Neural progenitor cell (in vitro differentiated cells): ENCODE measurements around the gene CBFA2T3. TPM values are rescaled to one million over a fixed set of nuclear protein-coding genes. Genes with fewer than 3 reads are reported as not detected.
"Not testable (repeated sequence)": the region's sequence is repeated elsewhere in the genome, so short reads cannot be mapped to it uniquely, and the experiment has no call there.

Source experiments
- DNase-seq: peaks from one replicate; pipeline ENCODE4 v3.0.0-alpha.2; 2016; ENCODE audit warnings: low spot score
- H2AFZ ChIP-seq: fragments of 200-600 bp; sonication (generic); replicated peaks from 2 replicates; pipeline ENCODE4 v1.6.1; 2016; ENCODE audit warnings: antibody characterized with exemption
- H3F3A ChIP-seq: fragments of 200-600 bp; sonication (generic); 2 replicates; pipeline ENCODE4 v1.6.1; 2016; ENCODE audit warnings: antibody characterized with exemption, low read depth
- H3K27ac ChIP-seq: fragments of 200-600 bp; sonication (generic); 2 replicates; pipeline ENCODE4 v1.5.1; 2016; ENCODE audit warnings: mild to moderate bottlenecking
- H3K27me3 ChIP-seq: fragments of 200-600 bp; sonication (generic); 2 replicates; pipeline ENCODE4 v1.6.1; 2016; ENCODE audit warnings: mild to moderate bottlenecking, moderate library complexity
- H3K36me3 ChIP-seq: fragments of 200-600 bp; sonication (generic); 2 replicates; pipeline ENCODE4 v1.5.1; 2016
- H3K4me1 ChIP-seq: fragments of 200-600 bp; sonication (generic); 2 replicates; pipeline ENCODE4 v1.6.1; 2016; ENCODE audit warnings: mixed run types
- H3K4me2 ChIP-seq: fragments of 200-600 bp; sonication (generic); 2 replicates; pipeline ENCODE4 v1.6.1; 2016
- H3K4me3 ChIP-seq: fragments of 200-600 bp; sonication (generic); 2 replicates; pipeline ENCODE4 v1.5.1; 2016
- H3K79me2 ChIP-seq: fragments of 200-600 bp; sonication (generic); 2 replicates; pipeline ENCODE4 v1.6.1; 2016; ENCODE audit warnings: low read depth
- H3K9ac ChIP-seq: fragments of 200-600 bp; sonication (generic); 2 replicates; pipeline ENCODE4 v1.6.1; 2016
- H3K9me3 ChIP-seq: fragments of 200-600 bp; sonication (generic); 2 replicates; pipeline ENCODE4 v1.5.1; 2016; ENCODE audit warnings: low read depth
- H4K20me1 ChIP-seq: fragments of 200-600 bp; sonication (generic); 2 replicates; pipeline ENCODE4 v1.6.1; 2016; ENCODE audit warnings: low read depth
- H3K27ac Mint-ChIP-seq: 3 replicates; pipeline ENCODE4 v1.8.0; 2021; ENCODE audit warnings: mixed read lengths
- H3K27me3 Mint-ChIP-seq: 2 replicates; pipeline ENCODE4 v1.8.0; 2022; ENCODE audit warnings: low read depth, mild to moderate bottlenecking, inconsistent platforms, moderate library complexity, mixed read lengths; ENCODE audit not compliant: insufficient read depth
- H3K36me3 Mint-ChIP-seq: 3 replicates; pipeline ENCODE4 v1.8.0; 2021; ENCODE audit warnings: mixed read lengths
- H3K4me1 Mint-ChIP-seq: 3 replicates; pipeline ENCODE4 v1.8.0; 2021; ENCODE audit warnings: mixed read lengths
- H3K4me3 Mint-ChIP-seq: 3 replicates; pipeline ENCODE4 v1.8.0; 2021; ENCODE audit warnings: mild to moderate bottlenecking, moderate library complexity, mixed read lengths
- H3K9me3 Mint-ChIP-seq: 3 replicates; pipeline ENCODE4 v1.8.0; 2020; ENCODE audit warnings: mixed read lengths
- EZH2 ChIP-seq: fragments of 200-600 bp; sonication (generic); IDR thresholded peaks from 2 replicates; pipeline ENCODE4 v1.6.1; 2017; ENCODE audit warnings: antibody characterized with exemption, mild to moderate bottlenecking, moderate library complexity
- EZH2phosphoT487 ChIP-seq: fragments of 200-600 bp; sonication (generic); IDR thresholded peaks from 2 replicates; pipeline ENCODE4 v1.6.1; 2017; ENCODE audit warnings: antibody characterized with exemption
- total RNA-seq: library from RNA; depleted of rRNA; stranded (reverse); fragments of >200 nt; gene quantifications from 2 replicates; pipeline ENCODE4 v1.2.3, GENCODE V29; 2015; ENCODE audit warnings: low replicate concordance
- TF ChIP-seq, protein P1 (sequence below): fragments of 200-600 bp; sonication (generic); IDR thresholded peaks from 2 replicates; pipeline ENCODE4 v1.5.1; 2017; ENCODE audit warnings: antibody characterized with exemption, mild to moderate bottlenecking

The CBFA2T3 gene
- total RNA-seq, 1 donor from 2014 or later, result 0.22 TPM

DNA sequence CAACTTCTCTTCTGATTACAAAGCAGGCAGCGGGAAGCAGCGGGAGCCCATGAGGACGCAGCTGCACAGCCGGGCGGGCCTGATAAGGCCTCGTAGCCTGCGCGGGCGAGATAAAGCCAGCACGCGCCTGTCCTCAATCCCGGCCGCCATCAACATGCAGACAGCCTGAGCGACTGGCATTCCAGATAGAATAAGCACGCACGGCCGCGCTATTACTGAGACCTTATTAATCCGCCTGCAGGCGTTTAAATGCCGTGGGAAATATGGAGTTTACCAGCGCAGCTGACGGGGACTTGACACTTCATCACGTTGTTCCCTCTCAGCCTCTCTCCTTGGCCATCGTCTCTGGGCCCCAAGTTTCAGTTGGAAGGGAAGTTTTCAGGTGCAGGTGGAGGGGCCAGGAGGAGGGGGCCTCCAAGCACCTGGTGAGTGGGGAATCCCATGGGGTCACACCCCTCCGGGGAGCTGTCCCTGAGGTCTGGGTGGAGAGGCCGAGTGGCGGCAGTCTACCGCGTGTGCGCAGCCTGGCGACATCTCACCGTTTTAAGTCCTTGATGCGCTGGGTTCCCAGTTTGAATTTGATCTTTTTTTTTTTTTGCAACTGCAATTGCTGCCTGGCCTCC lies 27.3 kb upstream of the CBFA2T3 start:
- peaks cover 6% of the 10 kb centered on the region for H3K4me1 Mint-ChIP-seq
- Histone ChIP-seq H3K79me2 (no peaks in the 10 kb centered on the region), H3K9ac (no peak overlapping the region), H3K4me3 (no peak overlapping the region), H3K27me3 (peaks cover 32% of the 10 kb centered on the region), H3F3A (no peaks in the 10 kb centered on the region), H3K4me2 (no peak overlapping the region), H3K9me3 (no peaks in the 10 kb centered on the region), H3K27ac (no peak overlapping the region), H2AFZ (no peak overlapping the region), H3K4me1 (peaks cover 2% of the 10 kb centered on the region), H4K20me1 (no peaks in the 10 kb centered on the region), H3K36me3 (no peaks in the 10 kb centered on the region)
- peaks cover 18% of the 10 kb centered on the region for H3K9me3 Mint-ChIP-seq
- no peak for TF ChIP-seq EZH2
- TF ChIP-seq, protein P1, sequence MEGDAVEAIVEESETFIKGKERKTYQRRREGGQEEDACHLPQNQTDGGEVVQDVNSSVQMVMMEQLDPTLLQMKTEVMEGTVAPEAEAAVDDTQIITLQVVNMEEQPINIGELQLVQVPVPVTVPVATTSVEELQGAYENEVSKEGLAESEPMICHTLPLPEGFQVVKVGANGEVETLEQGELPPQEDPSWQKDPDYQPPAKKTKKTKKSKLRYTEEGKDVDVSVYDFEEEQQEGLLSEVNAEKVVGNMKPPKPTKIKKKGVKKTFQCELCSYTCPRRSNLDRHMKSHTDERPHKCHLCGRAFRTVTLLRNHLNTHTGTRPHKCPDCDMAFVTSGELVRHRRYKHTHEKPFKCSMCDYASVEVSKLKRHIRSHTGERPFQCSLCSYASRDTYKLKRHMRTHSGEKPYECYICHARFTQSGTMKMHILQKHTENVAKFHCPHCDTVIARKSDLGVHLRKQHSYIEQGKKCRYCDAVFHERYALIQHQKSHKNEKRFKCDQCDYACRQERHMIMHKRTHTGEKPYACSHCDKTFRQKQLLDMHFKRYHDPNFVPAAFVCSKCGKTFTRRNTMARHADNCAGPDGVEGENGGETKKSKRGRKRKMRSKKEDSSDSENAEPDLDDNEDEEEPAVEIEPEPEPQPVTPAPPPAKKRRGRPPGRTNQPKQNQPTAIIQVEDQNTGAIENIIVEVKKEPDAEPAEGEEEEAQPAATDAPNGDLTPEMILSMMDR, result no peak
- TF ChIP-seq EZH2phosphoT487, result no peak
- no peak overlapping the region for H3K27ac Mint-ChIP-seq
- H3K27me3 Mint-ChIP-seq, result peaks cover 19% of the 10 kb centered on the region
- peak; percentile 54 for DNase-seq
- no peaks in the 10 kb centered on the region for H3K36me3 Mint-ChIP-seq
- H3K4me3 Mint-ChIP-seq, result no peak overlapping the region

- no peak for DNase-seq
- Mint-ChIP-seq H3K27ac (no peak overlapping the region), H3K27me3 (peaks cover 19% of the 10 kb centered on the region), H3K9me3 (peaks cover 21% of the 10 kb centered on the region), H3K4me3 (no peak overlapping the region), H3K36me3 (peaks cover 3% of the 10 kb centered on the region), H3K4me1 (peaks cover 10% of the 10 kb centered on the region)
- no peaks in the 10 kb centered on the region for H4K20me1 ChIP-seq
- no peak overlapping the region for H3K4me3 ChIP-seq
- no peak overlapping the region for H3K4me2 ChIP-seq
- TF ChIP-seq, protein P1, result no peak
- TF ChIP-seq EZH2 (no peak), EZH2phosphoT487 (no peak)
- peaks cover 2% of the 10 kb centered on the region for H3K4me1 ChIP-seq
- peaks cover 4% of the 10 kb centered on the region for H3K9me3 ChIP-seq
- H3K27ac ChIP-seq, result no peak overlapping the region
- H3K9ac ChIP-seq, result no peak overlapping the region
- peaks cover 32% of the 10 kb centered on the region for H3K27me3 ChIP-seq
- H3K36me3 ChIP-seq, result no peaks in the 10 kb centered on the region
- H2AFZ ChIP-seq, result no peak overlapping the region
- no peaks in the 10 kb centered on the region for H3K79me2 ChIP-seq
- H3F3A ChIP-seq, result no peaks in the 10 kb centered on the region
Observed at GRCh38 chr16:89003831-89004208, 26.8 kb upstream of the CBFA2T3 start.

- no peaks in the 10 kb centered on the region for H4K20me1 ChIP-seq
- DNase-seq, result no peak
- TF ChIP-seq, protein P1, result no peak
- no peaks in the 10 kb centered on the region for H3K36me3 ChIP-seq
- no peak overlapping the region for H3K9ac ChIP-seq
- H3K4me2 ChIP-seq, result no peak overlapping the region
- peaks cover 24% of the 10 kb centered on the region for H3K9me3 Mint-ChIP-seq
- H3K79me2 ChIP-seq, result no peaks in the 10 kb centered on the region
- peaks cover 10% of the 10 kb centered on the region for H3K4me1 Mint-ChIP-seq
- H3K27me3 Mint-ChIP-seq, result peaks cover 20% of the 10 kb centered on the region
- peaks cover 2% of the 10 kb centered on the region for H3K4me1 ChIP-seq
- H3F3A ChIP-seq, result no peaks in the 10 kb centered on the region
- no peak overlapping the region for H3K27ac ChIP-seq
- peaks cover 32% of the 10 kb centered on the region for H3K27me3 ChIP-seq
- H3K9me3 ChIP-seq, result peaks cover 4% of the 10 kb centered on the region
- H3K36me3 Mint-ChIP-seq, result peaks cover 3% of the 10 kb centered on the region
- H3K4me3 Mint-ChIP-seq, result no peak overlapping the region
- no peak overlapping the region for H2AFZ ChIP-seq
- H3K4me3 ChIP-seq, result no peak overlapping the region
- H3K27ac Mint-ChIP-seq, result no peak overlapping the region
Observed at GRCh38 chr16:89002851-89003830, 26.1 kb upstream of the CBFA2T3 start.

GRCh38 chr16:89002081-89002480 lies 25.1 kb upstream of the CBFA2T3 start:
- not testable (repeated sequence) for H3K4me2 ChIP-seq, H3K4me1 ChIP-seq, DNase-seq, H3F3A ChIP-seq, H3K4me3 ChIP-seq, H2AFZ ChIP-seq, H3K36me3 Mint-ChIP-seq, H3K27ac Mint-ChIP-seq, H3K27ac ChIP-seq, H3K4me1 Mint-ChIP-seq, H3K4me3 Mint-ChIP-seq, H4K20me1 ChIP-seq, H3K79me2 ChIP-seq, H3K9ac ChIP-seq, H3K36me3 ChIP-seq
- Histone ChIP-seq H3K9me3 (peaks cover 11% of the 10 kb centered on the region), H3K27me3 (peaks cover 27% of the 10 kb centered on the region)
- peaks cover 35% of the 10 kb centered on the region for H3K9me3 Mint-ChIP-seq
- H3K27me3 Mint-ChIP-seq, result peaks cover 19% of the 10 kb centered on the region
